Sigmoid colon (tissue), 7 donors: ENCODE measurements around the gene TFEB. TPM values are rescaled to one million over a fixed set of nuclear protein-coding genes. Genes with fewer than 3 reads are reported as not detected.

Source experiments
- DNase-seq: peaks from one replicate; pipeline ENCODE4 v3.0.0-alpha.2; 2019
- H3K27ac ChIP-seq, 4 donors: fragments of 200-600 bp; sonication (generic); one replicate each; pipeline ENCODE4 v1.5.1; 2016 to 2019; ENCODE audit warnings: mild to moderate bottlenecking in 1 of 4
- H3K27me3 ChIP-seq, 3 donors: fragments of 200-600 bp; sonication (generic); one replicate each; pipeline ENCODE4 v1.5.1; 2019; ENCODE audit warnings: mild to moderate bottlenecking in 1 of 3
- H3K36me3 ChIP-seq, 4 donors: fragments of 200-600 bp; sonication (generic); one replicate each; pipeline ENCODE4 v1.5.1; 2016 to 2019
- H3K4me1 ChIP-seq, 4 donors: fragments of 200-600 bp; sonication (generic); one replicate each; pipeline ENCODE4 v1.5.1; 2017 to 2019
- H3K4me3 ChIP-seq, 4 donors: fragments of 200-600 bp; sonication (generic); one replicate each; pipeline ENCODE4 v1.5.1; 2017 to 2019; ENCODE audit warnings: mild to moderate bottlenecking in 2 of 4, moderate library complexity in 1 of 4
- H3K9me3 ChIP-seq, 4 donors: fragments of 200-600 bp in 3 of 4; sonication (generic) in 3 of 4; one replicate each; pipeline versions ENCODE4 v1.5.1 to v1.6.1; 2013 to 2019
- EP300 ChIP-seq, 4 donors: sonication (generic); formaldehyde crosslinking; IDR thresholded peaks; one replicate each; pipeline ENCODE4 v1.6.1; 2017; ENCODE audit warnings: antibody characterized with exemption in 4 of 4
- POLR2A ChIP-seq, 2 donors: fragments of 450-650 bp; IDR thresholded peaks; one replicate each; pipeline ENCODE4 v1.6.1; 2016; ENCODE audit warnings: antibody characterized with exemption in 2 of 2, mild to moderate bottlenecking in 2 of 2, moderate library complexity in 2 of 2
- POLR2AphosphoS5 ChIP-seq, 4 donors: sonication (generic); formaldehyde crosslinking; IDR thresholded peaks; one replicate each; pipeline ENCODE4 v1.6.1; 2017; ENCODE audit warnings: antibody characterized with exemption in 4 of 4
- WGBS, 2 donors: extraction: QIAGEN DNeasy Blood & Tissue Kit; methylation state at CpG; one replicate each; pipeline ENCODE4 v1.1.7; 2013; 5-methylcytosine and 5-hydroxymethylcytosine counted together
- intact Hi-C: fragments of 100-400 bp; cut with DNase I; formaldehyde crosslinking; loops from one replicate; pipeline ENCODE4 v1.15.1; 2023
- polyA plus RNA-seq, 3 donors: library from polyadenylated mRNA; stranded (reverse); fragments of 200-250 nt; gene quantifications; one replicate each; pipeline ENCODE4 v1.2.3, GENCODE V29; 2013
- total RNA-seq, 4 donors: library from RNA; depleted of rRNA; stranded (reverse); fragments of >200 nt; gene quantifications; one replicate each; pipeline ENCODE4 v1.1.0, GENCODE V29; 2016
- TF ChIP-seq, protein P1 (sequence below), 4 experiments: fragments of 450-650 bp in 3 of 4; fragments of 200-600 bp in 1 of 4; IDR thresholded peaks; one replicate each; pipeline ENCODE4 v1.5.1; 2016 to 2019; ENCODE audit warnings: antibody characterized with exemption in 4 of 4, mild to moderate bottlenecking in 3 of 4, moderate library complexity in 2 of 4
- donor health status: healthy with polysubstance abuse.
- donor health status: Bipolar disorder and iron deficiency.
- donor health status: healthy.

The TFEB gene
- total and polyA plus RNA-seq, 7 donors, result 21.0 to 40.9 (median 28.2) TPM

DNA sequence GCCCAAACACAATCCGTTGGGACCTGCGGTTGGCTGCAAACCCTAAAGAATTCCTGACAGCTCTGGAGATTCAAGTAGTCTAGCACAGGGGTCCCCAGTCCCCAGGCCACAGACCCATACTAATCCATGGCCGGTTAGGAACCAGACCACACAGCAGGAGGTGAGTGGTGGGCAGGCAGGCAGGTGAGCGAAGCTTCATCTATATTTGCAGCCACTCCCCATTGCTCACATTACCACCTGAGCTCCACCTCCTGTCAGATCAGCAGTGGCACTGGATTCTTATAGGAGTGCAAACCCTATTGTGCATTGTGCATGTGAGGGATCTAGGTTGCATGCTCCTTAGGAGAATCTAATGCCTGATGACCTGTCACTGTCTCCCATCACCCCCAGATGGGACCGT is 16.6 kb downstream of the TFEB start:
- H3K9me3 ChIP-seq, result no peaks in the 10 kb centered on the region
- no peak overlapping the region for H3K4me3 ChIP-seq
- no peaks in the 10 kb centered on the region for H3K36me3 ChIP-seq
- intact Hi-C loops, result no loop called here
- H3K27ac ChIP-seq, result no peak overlapping the region
- no peaks in the 10 kb centered on the region for H3K27me3 ChIP-seq
- WGBS, 2 donors, result 84 to 93% methylated on average over 5 of the region's 5 CpGs
- TF ChIP-seq POLR2A (IDR thresholded peaks at IDR 0.05), result no peak
- TF ChIP-seq, protein P1, sequence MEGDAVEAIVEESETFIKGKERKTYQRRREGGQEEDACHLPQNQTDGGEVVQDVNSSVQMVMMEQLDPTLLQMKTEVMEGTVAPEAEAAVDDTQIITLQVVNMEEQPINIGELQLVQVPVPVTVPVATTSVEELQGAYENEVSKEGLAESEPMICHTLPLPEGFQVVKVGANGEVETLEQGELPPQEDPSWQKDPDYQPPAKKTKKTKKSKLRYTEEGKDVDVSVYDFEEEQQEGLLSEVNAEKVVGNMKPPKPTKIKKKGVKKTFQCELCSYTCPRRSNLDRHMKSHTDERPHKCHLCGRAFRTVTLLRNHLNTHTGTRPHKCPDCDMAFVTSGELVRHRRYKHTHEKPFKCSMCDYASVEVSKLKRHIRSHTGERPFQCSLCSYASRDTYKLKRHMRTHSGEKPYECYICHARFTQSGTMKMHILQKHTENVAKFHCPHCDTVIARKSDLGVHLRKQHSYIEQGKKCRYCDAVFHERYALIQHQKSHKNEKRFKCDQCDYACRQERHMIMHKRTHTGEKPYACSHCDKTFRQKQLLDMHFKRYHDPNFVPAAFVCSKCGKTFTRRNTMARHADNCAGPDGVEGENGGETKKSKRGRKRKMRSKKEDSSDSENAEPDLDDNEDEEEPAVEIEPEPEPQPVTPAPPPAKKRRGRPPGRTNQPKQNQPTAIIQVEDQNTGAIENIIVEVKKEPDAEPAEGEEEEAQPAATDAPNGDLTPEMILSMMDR (IDR thresholded peaks at IDR 0.05), result no peak
- H3K4me1 ChIP-seq, result peaks cover 0 to 71% (median 43%) of the 10 kb centered on the region in 4 donors
- DNase-seq, result no peak

- Histone ChIP-seq H3K4me1 (peaks cover 0 to 72% (median 47%) of the 10 kb centered on the region in 4 donors), H3K4me3 (no peak overlapping the region), H3K9me3 (no peaks in the 10 kb centered on the region), H3K36me3 (no peaks in the 10 kb centered on the region), H3K27ac (peak overlapping the region in 1 of 4 donors; percentile 45), H3K27me3 (no peaks in the 10 kb centered on the region)
- intact Hi-C loops, result no loop called here
- DNase-seq, result no peak
- WGBS, 2 donors, result 78 to 93% methylated on average over 1 of the region's 1 CpG
- no peak for TF ChIP-seq POLR2AphosphoS5 (IDR thresholded peaks at IDR 0.05)
- TF ChIP-seq, protein P1 (IDR thresholded peaks at IDR 0.05), result no peak
- TF ChIP-seq POLR2A (IDR thresholded peaks at IDR 0.05), result no peak
- no peak for TF ChIP-seq EP300 (IDR thresholded peaks at IDR 0.05)
Measured at GRCh38 chr6:41717392-41717736, 18.0 kb downstream of the TFEB start.

- intact Hi-C loops, result no loop called here
- H3K36me3 ChIP-seq, result no peaks in the 10 kb centered on the region
- no peaks in the 10 kb centered on the region for H3K27me3 ChIP-seq
- TF ChIP-seq POLR2A (IDR thresholded peaks at IDR 0.05) (no peak), POLR2AphosphoS5 (IDR thresholded peaks at IDR 0.05) (no peak), EP300 (IDR thresholded peaks at IDR 0.05) (no peak)
- TF ChIP-seq, protein P1 (IDR thresholded peaks at IDR 0.05), result no peak
- H3K4me1 ChIP-seq, result peaks cover 0 to 72% (median 54%) of the 10 kb centered on the region in 4 donors
- peak overlapping the region in 1 of 4 donors; percentile 45 for H3K27ac ChIP-seq
- H3K4me3 ChIP-seq, result no peak overlapping the region
- H3K9me3 ChIP-seq, result no peaks in the 10 kb centered on the region
- 80 to 92% methylated on average over 11 of the region's 11 CpGs for WGBS, 2 donors
- DNase-seq, result no peak
Measured at GRCh38 chr6:41716516-41717391, 18.7 kb downstream of the TFEB start.

DNA sequence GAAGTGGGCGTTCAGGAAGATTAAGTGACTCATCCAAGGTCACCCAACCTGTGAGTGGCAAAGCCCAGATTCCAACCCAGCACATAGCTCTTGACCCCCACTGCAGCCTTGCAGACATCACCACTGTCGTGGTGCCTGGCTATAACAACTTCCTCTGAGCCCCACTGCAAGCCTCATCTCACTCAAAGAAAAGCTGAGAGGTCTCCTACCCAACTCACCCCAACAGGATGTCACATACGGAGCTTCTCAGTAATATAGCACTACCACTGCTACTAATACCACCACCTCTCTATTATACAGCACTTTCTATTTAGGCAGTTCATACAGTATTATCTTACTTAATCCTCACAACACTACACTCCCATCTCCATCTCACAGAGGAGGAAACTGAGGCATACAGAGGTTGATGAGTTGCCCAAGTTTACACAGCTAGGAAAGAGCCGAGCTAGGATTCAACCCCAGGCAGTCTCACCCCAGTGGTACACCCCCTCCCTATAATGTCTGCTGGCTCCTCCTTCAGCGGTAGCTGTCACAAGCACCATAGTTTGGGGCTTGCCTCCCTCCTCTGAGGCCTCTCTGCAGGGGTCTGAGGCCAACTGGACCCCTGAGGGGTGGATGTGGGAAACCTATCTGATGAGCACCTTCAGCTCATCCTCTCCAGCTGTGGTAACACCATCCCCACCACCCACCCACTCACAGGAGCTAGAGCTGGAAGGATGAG is 19.5 kb downstream of the TFEB start:
- no peak for DNase-seq
- peak overlapping the region in 1 of 4 donors; percentile 39 for H3K27ac ChIP-seq
- H3K4me1 ChIP-seq, result peaks cover 0 to 73% (median 61%) of the 10 kb centered on the region in 4 donors
- intact Hi-C loops, result no loop called here
- TF ChIP-seq POLR2A (IDR thresholded peaks at IDR 0.05) (no peak), EP300 (IDR thresholded peaks at IDR 0.05) (no peak)
- H3K4me3 ChIP-seq, result no peak overlapping the region
- no peaks in the 10 kb centered on the region for H3K36me3 ChIP-seq
- WGBS, 2 donors, result 72 to 87% methylated on average over 5 of the region's 5 CpGs
- no peaks in the 10 kb centered on the region for H3K9me3 ChIP-seq
- no peaks in the 10 kb centered on the region for H3K27me3 ChIP-seq

GRCh38 chr6:41714556-41715273 is 20.7 kb downstream of the TFEB start:
- no peaks in the 10 kb centered on the region for H3K9me3 ChIP-seq
- H3K27me3 ChIP-seq, result no peaks in the 10 kb centered on the region
- TF ChIP-seq POLR2AphosphoS5 (IDR thresholded peaks at IDR 0.05), result no peak
- no peak for TF ChIP-seq EP300 (IDR thresholded peaks at IDR 0.05)
- TF ChIP-seq POLR2A (IDR thresholded peaks at IDR 0.05), result no peak
- TF ChIP-seq, protein P1 (IDR thresholded peaks at IDR 0.05), result no peak
- intact Hi-C loops, result no loop called here
- no peaks in the 10 kb centered on the region for H3K36me3 ChIP-seq
- peak overlapping the region in 2 of 4 donors; percentile 86 for H3K27ac ChIP-seq
- H3K4me1 ChIP-seq, result peaks cover 0 to 80% (median 63%) of the 10 kb centered on the region in 4 donors
- no peak overlapping the region for H3K4me3 ChIP-seq
- DNase-seq, result no peak
- 90 to 94% methylated on average over 14 of the region's 14 CpGs for WGBS, 2 donors
